Right renal pelvis (tissue), 4 donors: ENCODE results near the gene MICAL2. TPM values are rescaled to one million over a fixed set of nuclear protein-coding genes. Genes with fewer than 3 reads are reported as not detected.
"Not testable (repeated sequence)": the region's sequence is repeated elsewhere in the genome, so short reads cannot be mapped to it uniquely, and the experiment has no call there.

Experiments used
- DNase-seq, 4 donors: peaks; one replicate each; pipeline ENCODE4 v3.0.0-alpha.2; 2013; ENCODE audit warnings: low read depth in 4 of 4, low spot score in 3 of 4, missing footprints in 1 of 4
- polyA plus RNA-seq, 4 donors: library from polyadenylated mRNA; unstranded; fragments of 120-200 nt; gene quantifications; one replicate each; pipeline ENCODE4 v1.2.1, GENCODE V29; 2013; ENCODE audit not compliant: insufficient read length in 4 of 4

Gene MICAL2
- polyA plus RNA-seq, 4 donors: 6.3 to 9.4 (median 8.0) TPM

DNA sequence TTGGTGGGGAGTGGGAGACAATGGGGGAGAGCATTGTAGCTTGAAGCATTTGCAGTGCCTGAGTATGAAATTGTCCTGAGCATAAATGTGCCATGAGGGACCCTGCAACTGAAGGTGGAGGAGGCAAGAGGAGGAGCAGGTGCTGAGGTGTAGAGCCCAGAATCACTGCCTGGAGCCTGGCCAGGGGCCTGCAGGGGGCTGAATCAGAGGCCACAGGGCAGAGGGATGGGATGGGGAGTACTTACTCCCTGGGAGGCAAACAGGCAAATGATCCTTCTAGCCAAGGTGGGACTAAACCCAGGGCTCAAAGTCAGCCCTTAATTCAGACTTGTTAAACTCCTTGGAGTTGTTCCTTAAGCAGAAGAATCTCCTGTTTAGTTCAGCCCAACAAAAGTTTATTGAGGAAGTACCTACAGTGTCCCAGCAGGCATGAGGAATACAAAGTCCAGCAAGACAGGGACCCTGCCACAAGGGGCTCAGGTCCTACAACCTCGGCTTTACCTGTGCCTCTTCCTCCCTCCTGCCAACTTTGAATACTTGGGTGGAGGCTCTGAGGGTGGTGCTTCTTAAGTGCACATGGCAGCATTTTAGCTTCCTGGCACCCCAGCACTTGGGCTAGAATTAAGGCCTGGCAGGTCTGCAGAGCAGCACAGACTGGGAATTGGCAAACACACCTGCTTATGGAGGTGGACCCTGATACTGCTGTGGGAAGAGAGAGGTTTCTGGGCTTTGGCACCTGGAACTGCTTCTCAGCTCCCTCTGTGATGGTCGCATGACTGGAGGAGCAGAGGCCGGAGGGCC is 20.0 kb downstream of the MICAL2 start:
- no peak for DNase-seq

- DNase-seq: no peak
Measured at GRCh38 chr11:12131943-12132789, 21.8 kb downstream of the MICAL2 start.

GRCh38 chr11:12132790-12133145 is 22.4 kb downstream of the MICAL2 start:
- DNase-seq: no peak

GRCh38 chr11:12133547-12134235 is 23.3 kb downstream of the MICAL2 start:
- no peak for DNase-seq

DNA sequence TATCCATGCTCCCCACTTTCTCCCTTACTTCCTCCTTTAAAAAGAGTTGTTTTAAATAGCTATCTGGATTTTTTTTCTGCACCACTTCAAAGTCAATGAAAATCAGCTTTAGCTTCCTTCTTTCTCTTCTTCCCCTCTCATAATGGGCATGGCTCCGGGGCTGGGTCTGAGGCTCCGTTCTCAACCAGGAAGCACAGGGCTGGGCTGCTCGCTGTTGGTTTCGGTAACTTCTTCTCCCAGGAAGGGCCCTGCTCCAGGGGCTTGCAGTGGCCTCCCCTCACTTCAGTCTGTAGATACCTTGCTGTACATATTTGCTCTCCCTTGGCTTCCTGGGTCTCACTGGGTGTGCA is 23.8 kb downstream of the MICAL2 start:
- no peak for DNase-seq

DNA sequence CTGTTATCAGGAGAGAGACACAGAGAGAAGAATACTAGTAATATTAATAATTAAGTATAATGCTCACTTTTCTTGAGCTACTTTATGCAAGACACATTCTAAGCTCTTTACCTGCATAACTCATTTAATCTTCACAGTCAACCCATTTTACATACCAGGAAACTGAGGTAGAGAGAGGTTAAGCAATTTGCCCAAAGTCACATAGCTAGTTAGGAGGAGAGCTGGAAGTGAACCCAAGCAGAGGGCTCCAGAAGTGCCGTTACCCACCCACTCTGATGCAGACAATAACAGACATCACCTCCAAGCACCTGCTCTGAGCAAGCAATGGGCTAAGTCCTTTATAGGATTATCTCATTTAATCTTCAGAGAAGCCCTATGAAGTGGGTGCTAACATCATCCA is 24.8 kb downstream of the MICAL2 start:
- no peak for DNase-seq

GRCh38 chr11:12137005-12137690 is 26.8 kb downstream of the MICAL2 start:
- DNase-seq: no peak

DNA sequence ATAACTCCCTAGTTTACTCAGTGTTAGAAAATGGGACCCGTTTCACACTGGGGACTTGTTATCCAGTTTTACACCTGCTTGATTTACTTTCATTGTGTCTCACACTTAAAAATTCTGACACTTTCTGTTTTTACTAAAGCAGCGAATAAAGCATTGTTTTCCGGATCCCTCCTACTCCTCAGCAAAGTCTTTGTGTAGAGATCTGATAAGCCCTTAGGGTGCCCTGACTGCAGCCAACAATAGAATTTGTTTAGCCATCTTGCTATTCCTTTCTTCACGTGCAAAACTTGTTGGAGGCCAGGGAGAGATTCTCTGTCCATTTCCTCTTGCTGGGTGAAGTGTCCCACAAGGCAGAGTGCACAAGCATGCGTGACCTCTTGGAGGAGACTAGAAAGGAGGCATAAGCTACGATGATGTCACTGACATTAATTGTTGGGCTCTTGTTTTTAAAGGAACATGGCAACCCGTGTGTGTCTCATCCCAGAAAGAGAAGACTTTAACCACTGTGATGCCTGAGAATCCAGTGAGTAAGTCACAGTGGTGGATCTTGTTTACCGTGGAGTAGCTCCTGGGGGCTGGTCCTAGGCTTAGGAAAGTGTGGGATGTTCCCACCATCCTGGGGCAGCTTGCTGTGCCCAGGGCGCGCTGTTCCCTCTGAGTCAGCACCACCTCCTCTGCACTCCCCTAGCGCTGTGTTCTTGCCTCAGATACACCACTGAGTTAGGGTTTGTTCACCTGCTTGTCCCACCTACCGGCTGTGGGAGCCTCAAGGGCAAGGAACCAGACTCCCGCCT is 27.7 kb downstream of the MICAL2 start:
- no peak for DNase-seq

GRCh38 chr11:12139144-12139881 is 28.9 kb downstream of the MICAL2 start:
- DNase-seq: no peak

DNA sequence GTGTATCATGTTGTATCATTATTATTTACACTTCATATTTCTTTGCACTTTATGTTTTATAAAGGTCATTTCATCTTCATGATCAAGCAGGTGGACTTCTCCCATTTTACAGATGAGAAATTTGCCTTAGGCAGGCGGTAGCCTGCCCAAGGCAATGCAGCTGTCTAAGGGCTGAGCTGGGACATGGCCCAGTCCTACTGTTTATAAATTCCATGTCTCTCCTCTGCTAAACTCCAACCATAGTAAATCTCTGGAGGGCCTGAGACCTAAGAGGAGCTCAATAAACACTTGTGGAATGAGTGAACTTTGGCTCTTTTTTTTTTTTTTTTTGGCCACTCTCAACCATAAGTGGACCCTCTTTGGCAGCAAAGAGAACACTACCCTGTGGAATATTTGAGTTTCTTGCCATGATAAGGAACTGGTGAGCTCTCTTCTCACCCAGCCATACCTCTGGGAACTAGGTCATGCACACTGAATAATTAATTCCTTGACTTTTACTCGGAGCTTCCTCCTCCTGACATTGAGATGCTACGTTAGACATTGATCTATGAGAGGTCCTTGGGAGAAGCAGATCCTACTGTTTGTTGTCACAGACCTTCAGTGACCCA is 29.9 kb downstream of the MICAL2 start:
- DNase-seq: no peak

GRCh38 chr11:12141283-12141682 is 30.9 kb downstream of the MICAL2 start:
- no peak for DNase-seq

- DNase-seq: no peak
Measured at GRCh38 chr11:12142176-12142575, 31.8 kb downstream of the MICAL2 start.

GRCh38 chr11:12142909-12143308 is 32.5 kb downstream of the MICAL2 start:
- no peak for DNase-seq

DNA sequence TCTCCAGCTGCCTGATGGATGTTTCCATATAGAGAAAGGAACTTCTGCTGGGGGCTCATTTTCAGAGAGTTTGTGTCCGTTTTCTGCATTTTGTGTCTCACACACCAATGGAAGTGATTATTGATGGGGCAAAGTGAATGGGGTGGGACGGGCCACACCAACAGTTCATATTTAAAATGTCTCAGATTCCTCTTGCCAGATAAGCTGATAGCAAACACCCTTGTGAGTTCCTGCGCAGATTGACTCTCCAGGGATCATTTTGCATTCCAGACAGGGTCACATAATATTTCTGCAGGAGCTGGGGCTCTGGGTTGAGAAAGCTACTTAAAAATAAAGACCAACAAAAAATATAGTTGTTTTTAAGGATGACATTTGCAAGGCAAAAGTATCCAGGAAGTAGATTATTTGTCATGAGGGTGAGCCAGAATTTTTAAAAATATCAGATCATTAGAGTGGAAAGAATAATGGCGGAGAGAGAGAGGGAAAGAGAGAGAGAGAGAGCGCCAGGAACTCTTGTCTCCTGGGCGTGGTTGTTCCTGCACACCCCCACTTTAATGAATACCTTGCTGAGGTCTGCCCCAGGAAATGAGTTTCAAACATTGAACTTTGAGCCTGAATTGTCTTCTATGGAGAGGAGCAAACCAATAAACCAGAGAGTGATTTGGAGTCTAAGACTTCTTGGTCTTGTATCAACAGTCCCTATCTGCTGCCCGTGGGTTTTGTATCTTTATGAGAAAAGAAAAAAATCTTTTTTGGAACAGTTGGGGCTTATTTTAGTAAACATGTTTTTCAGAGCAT is 33.3 kb downstream of the MICAL2 start:
- DNase-seq: no peak

DNA sequence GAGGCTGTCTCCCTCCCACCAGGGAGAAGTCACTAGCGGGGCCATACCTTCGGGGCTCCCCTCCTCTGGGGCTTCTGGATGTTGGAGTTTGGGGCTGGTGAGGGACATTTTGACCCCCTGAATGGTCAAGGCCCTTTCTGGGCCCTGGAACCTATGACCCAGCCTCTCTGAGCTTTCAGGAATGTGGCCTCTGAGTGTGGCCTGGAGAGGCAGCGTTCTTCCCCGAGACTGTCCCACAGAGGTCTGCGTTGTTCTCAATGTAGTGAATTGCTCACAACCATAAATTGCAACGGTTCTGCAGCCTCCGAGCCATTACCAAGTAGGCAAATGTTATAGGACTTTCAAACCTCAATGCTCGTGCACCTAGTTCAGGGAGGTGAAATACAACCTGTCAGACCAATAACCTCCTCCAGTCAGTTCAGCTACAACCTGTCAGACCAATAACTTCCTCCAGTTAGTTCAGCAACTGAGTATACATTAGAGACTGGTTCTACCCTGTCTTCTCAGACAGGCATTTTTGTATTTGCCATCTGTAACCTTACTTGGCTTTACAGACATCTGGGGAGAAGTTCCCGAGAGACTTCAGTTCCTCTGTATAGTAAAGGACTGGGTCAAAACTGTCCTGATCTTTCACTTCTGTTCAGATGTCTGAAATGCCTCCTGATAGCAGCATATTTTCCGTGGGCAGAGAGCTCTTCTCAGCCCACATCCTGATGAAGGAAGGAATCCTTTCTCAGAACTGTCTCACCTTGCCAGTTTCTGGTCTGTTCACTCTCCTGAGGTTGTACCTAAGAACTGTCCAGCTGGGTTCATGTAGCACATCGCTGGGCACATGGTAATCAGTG is 34.2 kb downstream of the MICAL2 start:
- no peak for DNase-seq

GRCh38 chr11:12146678-12147077 is 36.3 kb downstream of the MICAL2 start:
- DNase-seq: not testable (repeated sequence)

DNA sequence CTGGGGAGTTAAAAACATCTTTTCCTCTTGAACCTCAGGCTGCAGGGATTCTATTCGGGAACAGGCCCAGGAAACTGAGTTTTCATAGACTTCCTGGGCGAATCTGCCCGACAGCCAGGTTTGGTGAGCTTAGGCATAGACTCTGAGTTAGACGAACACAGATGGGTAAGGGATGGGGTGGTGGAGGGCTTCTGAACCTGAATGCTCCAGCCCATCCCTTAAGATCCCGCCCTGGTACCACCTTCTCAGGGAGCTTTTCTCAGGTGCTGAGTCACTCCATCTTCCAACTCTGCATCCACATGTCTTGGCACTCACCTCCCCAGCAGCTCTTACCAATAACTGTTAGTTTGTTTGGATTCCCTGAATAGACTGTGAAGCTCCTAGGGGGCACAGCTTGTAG is 37.4 kb downstream of the MICAL2 start:
- no peak for DNase-seq
